Activated CD4-positive, alpha-beta T cell treated with anti-CD3 and anti-CD28 coated beads, Interleukin-2, amount 10 ng/mL, durations not matched to agents 24 days and 14 days (primary cell): Measurements from ENCODE around the gene SAMD11. TPM values are rescaled to one million over a fixed set of nuclear protein-coding genes. Genes with fewer than 3 reads are reported as not detected.

Experiments
- DNase-seq: peaks from one replicate; pipeline ENCODE4 v3.0.0; 2022
- H3K27ac Mint-ChIP-seq: one replicate; pipeline ENCODE4 v1.8.0; 2022; ENCODE audit warnings: mild to moderate bottlenecking, mixed read lengths
- H3K27me3 Mint-ChIP-seq: one replicate; pipeline ENCODE4 v1.8.0; 2022; ENCODE audit warnings: mixed read lengths
- H3K36me3 Mint-ChIP-seq: one replicate; pipeline ENCODE4 v1.8.0; 2022; ENCODE audit warnings: low read depth, mild to moderate bottlenecking, mixed read lengths
- H3K4me1 Mint-ChIP-seq: one replicate; pipeline ENCODE4 v1.8.0; 2021; ENCODE audit warnings: mixed read lengths
- H3K4me3 Mint-ChIP-seq: one replicate; pipeline ENCODE4 v1.8.0; 2022; ENCODE audit warnings: mild to moderate bottlenecking, moderate library complexity, mixed read lengths
- H3K9me3 Mint-ChIP-seq: one replicate; pipeline ENCODE4 v1.8.0; 2021; ENCODE audit warnings: mixed read lengths
- intact Hi-C: fragments of 100-400 bp; cut with micrococcal nuclease; formaldehyde crosslinking; loops from one replicate; pipeline ENCODE4 v1.15.1; 2023
- total RNA-seq: library from RNA; stranded (reverse); gene quantifications from 2 replicates; pipeline ENCODE4 v1.2.3, GENCODE V29; 2022

The SAMD11 gene
- total RNA-seq, 1 donor from 2014 or later, result not detected

DNA sequence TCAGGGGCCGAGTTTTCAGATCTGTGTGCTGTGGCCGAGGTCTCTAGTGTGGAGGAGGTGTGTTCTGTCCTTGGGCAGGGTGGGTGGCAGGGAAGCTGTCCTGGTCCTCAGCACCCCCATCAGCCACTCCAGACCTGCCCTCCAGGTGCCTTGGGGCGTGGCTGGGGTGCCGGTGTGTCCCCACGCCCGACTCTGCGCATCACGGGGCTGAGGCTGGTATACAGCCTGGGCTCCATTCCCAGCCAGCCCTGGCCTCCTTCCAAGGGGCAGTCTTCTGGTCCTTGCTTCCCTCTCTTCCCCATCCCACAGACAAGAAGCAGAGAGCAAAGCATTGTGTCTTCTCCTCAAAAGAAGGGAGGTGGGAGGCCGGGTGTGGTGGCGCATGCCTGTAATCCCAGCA lies 4.0 kb downstream of the SAMD11 start:
- intact Hi-C loops, result no loop called here
- Mint-ChIP-seq H3K9me3 (no peaks in the 10 kb centered on the region), H3K4me1 (peaks cover 4% of the 10 kb centered on the region), H3K4me3 (no peak overlapping the region), H3K27ac (no peak overlapping the region), H3K27me3 (peaks cover 32% of the 10 kb centered on the region), H3K36me3 (no peaks in the 10 kb centered on the region)
- DNase-seq, result no peak

DNA sequence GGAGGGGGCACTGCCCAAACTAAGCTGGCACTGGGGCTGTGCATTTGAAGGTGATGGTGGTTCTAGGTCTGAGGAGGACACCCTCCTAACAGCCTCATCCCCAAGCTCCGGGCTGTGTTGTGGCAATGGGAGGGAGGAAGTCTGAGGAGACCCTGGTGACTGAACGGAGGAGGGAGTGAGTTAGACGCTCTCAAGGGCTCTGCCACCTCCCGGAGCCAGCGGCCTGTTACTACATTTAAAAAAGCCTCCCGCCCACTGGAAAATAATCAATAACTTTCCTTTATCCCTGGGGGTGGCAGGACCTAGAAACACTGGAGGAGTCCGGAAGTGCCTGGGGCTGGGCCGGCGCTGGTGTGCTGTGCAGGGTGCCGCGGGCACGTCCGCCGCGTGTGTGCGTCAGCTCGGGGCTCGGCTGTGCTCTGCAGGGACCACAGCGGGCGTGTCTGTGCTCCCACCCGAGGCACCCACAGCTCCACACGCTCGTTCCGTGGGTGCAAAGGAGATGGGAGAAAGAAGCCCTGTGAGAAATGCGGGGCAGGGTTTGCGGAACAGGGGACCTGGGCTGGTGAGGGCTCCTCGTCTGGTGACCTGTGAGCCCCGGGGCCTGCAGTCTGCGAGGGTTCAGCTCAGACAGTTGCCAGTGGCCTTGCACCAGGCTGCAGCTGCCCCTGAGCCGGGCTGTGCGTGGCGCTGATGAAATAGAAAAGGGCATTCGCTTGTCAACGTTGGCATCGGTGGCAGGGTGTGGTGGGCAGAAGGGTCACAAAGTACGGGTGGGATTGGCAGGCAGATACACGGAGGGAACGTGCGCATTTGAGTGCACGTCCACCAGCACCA lies 5.3 kb downstream of the SAMD11 start:
- intact Hi-C loops, result no loop called here
- no peak overlapping the region for H3K27ac Mint-ChIP-seq
- peaks cover 31% of the 10 kb centered on the region for H3K27me3 Mint-ChIP-seq
- no peak for DNase-seq
- H3K36me3 Mint-ChIP-seq, result no peaks in the 10 kb centered on the region
- H3K4me3 Mint-ChIP-seq, result no peak overlapping the region
- no peaks in the 10 kb centered on the region for H3K9me3 Mint-ChIP-seq
- no peaks in the 10 kb centered on the region for H3K4me1 Mint-ChIP-seq

DNA sequence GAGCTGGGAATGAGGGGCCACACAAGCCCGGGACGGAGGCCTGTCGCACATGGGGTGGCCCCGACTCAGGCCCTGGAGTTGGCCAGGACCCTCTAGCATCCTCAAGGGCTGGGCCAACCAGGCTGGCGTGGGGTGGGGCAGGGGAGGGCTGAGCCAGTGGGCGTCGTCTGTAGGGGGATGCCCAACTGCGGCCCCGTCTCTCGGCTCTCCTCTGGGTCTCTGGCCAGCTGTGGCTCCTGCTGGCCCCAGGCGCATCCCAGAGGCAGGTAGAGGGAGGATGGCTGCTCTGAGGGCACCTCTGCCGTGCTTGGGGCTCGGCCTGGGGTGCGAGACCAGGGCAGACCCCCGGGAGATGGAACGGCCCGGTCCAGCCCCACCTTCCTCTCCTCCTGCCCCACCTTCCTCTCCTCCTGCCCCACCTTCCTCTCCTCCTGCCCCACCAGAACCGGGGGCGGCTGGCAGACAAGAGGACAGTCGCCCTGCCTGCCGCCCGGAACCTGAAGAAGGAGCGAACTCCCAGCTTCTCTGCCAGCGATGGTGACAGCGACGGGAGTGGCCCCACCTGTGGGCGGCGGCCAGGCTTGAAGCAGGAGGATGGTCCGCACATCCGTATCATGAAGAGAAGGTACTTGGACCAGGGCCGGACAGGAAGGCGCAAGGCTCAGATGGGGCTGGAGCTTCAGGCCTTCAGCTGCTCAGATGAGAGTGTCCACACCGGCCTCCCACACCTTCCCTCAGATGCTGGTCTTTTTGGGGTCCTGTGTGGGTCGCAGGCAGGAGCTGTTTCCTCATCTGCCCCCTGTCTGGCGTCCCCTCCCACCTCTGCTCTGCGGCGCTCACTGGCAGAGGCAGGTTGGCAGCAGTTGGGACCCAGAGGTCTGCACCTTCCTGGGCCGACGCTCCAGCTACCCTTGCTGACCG lies 6.2 kb downstream of the SAMD11 start:
- H3K27ac Mint-ChIP-seq, result no peak overlapping the region
- intact Hi-C loops, result no loop called here
- H3K4me1 Mint-ChIP-seq, result peaks cover 2% of the 10 kb centered on the region
- peaks cover 33% of the 10 kb centered on the region for H3K27me3 Mint-ChIP-seq
- no peak overlapping the region for H3K4me3 Mint-ChIP-seq
- DNase-seq, result no peak
- no peaks in the 10 kb centered on the region for H3K36me3 Mint-ChIP-seq
- H3K9me3 Mint-ChIP-seq, result no peaks in the 10 kb centered on the region

DNA sequence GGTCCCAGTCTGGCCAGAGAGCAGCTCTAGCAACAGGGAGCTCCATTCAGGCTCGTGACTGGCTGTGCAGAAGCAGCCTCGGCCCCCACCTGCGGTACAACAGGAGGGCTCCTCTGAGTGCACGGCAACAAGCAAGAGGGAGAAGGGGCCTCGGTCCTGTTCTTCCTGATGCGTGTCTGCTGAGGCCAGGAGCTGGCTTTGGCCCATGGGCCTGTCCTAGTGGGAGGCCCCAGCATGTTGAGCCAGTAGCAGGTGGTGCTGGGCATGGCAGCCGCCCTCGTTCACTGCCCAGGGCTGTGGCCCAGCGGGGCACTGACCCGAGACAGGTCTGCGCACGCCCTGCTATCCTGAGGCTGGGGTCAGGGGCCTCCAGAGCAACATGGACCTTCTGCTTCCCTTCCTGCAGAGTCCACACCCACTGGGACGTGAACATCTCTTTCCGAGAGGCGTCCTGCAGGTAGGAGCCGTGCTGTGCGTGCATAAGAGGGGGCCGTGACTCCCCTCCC lies 7.0 kb downstream of the SAMD11 start:
- no peak for DNase-seq
- no peak overlapping the region for H3K4me3 Mint-ChIP-seq
- intact Hi-C loops, result no loop called here
- H3K9me3 Mint-ChIP-seq, result no peaks in the 10 kb centered on the region
- no peaks in the 10 kb centered on the region for H3K36me3 Mint-ChIP-seq
- H3K27ac Mint-ChIP-seq, result no peak overlapping the region
- H3K27me3 Mint-ChIP-seq, result peaks cover 39% of the 10 kb centered on the region
- peaks cover 3% of the 10 kb centered on the region for H3K4me1 Mint-ChIP-seq

DNA sequence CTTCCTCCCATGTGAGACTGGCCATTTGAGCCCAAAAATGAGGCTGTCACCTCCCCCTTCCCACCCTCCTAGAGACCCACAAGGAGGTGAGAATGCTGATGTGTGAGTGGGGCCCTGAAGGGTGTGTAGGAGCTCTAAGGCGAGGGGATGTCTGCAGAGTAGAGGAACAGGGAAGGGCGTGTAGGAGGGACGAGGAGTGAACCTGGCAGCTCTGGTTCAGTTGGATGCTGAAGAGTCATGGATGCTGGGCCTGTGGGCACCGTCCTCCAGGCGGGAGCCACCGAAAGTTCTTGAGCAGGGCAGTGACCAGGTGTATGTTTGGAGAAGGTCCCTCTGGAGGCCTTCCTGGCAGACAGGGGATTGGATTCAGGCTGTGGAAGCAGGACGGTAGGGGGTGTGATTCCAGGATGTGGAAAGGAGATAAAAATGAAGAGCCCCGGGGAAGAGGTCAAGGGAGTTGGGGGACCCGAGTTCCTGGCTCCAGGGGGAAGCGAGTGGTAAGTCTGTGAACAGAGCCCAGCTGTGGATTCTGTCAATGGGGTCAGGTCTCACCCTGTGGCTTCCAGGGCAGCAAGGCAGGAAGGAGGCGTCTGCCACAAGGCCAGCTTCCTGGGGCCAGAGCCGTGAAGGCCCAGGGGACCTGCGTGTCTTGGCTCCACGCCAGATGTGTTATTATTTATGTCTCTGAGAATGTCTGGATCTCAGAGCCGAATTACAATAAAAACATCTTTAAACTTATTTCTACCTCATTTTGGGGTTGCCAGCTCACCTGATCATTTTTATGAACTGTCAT lies 7.9 kb downstream of the SAMD11 start:
- no peak for DNase-seq
- H3K9me3 Mint-ChIP-seq, result no peaks in the 10 kb centered on the region
- H3K4me3 Mint-ChIP-seq, result no peak overlapping the region
- peaks cover 32% of the 10 kb centered on the region for H3K27me3 Mint-ChIP-seq
- H3K27ac Mint-ChIP-seq, result peak overlapping the region; percentile 51
- peaks cover 3% of the 10 kb centered on the region for H3K4me1 Mint-ChIP-seq
- H3K36me3 Mint-ChIP-seq, result no peaks in the 10 kb centered on the region
- intact Hi-C loops, result no loop called here

DNA sequence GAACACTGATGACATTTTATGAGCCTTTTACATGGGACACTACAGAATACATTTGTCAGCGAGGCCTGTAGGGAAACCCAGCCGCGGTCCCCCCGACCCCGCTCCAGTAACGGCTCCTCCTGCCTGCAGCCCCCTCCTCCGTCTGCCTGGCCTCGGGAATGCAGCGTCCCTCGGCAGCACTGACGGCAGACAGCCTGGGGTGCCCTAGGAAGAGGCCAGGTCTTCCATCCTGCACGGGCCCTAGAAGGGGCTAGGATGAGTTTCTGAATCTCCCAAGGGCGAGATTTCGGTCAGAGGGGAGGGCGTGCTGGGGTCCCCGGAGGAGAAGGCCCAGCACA lies 8.4 kb downstream of the SAMD11 start:
- peaks cover 3% of the 10 kb centered on the region for H3K4me1 Mint-ChIP-seq
- H3K36me3 Mint-ChIP-seq, result no peaks in the 10 kb centered on the region
- H3K27ac Mint-ChIP-seq, result no peak overlapping the region
- no peak for DNase-seq
- intact Hi-C loops, result no loop called here
- peaks cover 31% of the 10 kb centered on the region for H3K27me3 Mint-ChIP-seq
- H3K4me3 Mint-ChIP-seq, result no peak overlapping the region
- no peaks in the 10 kb centered on the region for H3K9me3 Mint-ChIP-seq

DNA sequence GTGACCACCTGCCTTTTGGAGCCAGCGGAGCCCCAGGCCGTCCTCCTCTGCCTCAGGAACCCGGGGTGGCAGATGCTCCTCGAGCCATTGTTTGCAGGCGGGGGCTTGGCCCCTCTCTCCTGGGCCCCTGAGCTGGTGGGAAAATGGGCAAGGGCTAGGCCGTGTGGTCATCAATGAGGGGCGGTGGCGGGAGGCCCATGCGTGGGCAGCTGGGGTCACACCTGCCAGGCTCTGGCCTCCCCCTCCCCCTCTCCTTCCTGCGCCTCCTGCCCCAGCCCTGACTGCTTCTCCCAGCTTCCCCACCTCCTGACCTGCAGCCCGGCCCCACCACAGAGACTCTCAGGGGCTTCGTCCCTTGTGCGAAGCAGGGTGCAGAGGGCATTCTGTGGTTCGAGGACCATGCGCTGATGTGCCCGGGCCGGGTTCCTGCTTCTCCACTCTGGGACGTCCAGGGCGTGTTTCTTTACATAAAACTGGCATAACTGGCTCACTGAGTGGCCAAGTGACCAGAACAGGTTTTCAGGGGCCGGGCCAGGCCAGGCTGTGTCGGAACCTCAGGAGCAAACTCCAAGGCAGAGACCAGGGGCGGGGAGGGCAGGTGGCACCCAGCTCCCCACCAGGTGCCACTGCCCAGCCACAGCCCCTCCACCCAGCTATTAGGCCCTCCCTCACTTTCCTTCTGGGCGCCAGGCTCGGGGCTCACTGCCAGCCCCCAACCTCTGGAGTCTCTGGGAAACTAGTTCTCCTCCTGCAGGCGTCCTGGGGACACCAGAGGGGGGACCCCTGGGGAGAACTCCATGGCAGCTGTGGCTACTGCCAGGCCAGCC lies 9.3 kb downstream of the SAMD11 start:
- Mint-ChIP-seq H3K27me3 (peaks cover 29% of the 10 kb centered on the region), H3K36me3 (no peaks in the 10 kb centered on the region), H3K4me1 (peaks cover 3% of the 10 kb centered on the region), H3K9me3 (no peaks in the 10 kb centered on the region), H3K27ac (no peak overlapping the region), H3K4me3 (no peak overlapping the region)
- no peak for DNase-seq
- intact Hi-C loops, result no loop called here

DNA sequence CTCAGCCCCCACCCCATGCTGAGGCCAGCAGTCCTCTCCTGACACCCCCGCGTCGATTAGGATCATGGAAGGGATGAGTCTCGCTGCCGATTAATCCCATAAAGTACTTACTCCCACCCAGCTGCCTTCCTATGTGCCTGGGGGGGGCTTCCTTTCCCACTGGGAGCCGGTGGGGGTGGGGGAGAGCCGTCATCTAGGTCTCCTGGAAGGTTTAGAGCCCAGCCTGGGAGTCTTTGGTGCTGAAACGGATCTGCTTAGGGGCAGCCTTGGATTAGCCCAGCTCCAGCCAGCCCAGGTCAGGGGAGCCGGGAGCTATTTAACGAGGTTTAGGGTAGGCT lies 9.8 kb downstream of the SAMD11 start:
- no peak overlapping the region for H3K27ac Mint-ChIP-seq
- H3K36me3 Mint-ChIP-seq, result no peaks in the 10 kb centered on the region
- no peak for DNase-seq
- peaks cover 33% of the 10 kb centered on the region for H3K27me3 Mint-ChIP-seq
- H3K4me1 Mint-ChIP-seq, result peaks cover 3% of the 10 kb centered on the region
- H3K4me3 Mint-ChIP-seq, result no peak overlapping the region
- H3K9me3 Mint-ChIP-seq, result no peaks in the 10 kb centered on the region
- intact Hi-C loops, result no loop called here

DNA sequence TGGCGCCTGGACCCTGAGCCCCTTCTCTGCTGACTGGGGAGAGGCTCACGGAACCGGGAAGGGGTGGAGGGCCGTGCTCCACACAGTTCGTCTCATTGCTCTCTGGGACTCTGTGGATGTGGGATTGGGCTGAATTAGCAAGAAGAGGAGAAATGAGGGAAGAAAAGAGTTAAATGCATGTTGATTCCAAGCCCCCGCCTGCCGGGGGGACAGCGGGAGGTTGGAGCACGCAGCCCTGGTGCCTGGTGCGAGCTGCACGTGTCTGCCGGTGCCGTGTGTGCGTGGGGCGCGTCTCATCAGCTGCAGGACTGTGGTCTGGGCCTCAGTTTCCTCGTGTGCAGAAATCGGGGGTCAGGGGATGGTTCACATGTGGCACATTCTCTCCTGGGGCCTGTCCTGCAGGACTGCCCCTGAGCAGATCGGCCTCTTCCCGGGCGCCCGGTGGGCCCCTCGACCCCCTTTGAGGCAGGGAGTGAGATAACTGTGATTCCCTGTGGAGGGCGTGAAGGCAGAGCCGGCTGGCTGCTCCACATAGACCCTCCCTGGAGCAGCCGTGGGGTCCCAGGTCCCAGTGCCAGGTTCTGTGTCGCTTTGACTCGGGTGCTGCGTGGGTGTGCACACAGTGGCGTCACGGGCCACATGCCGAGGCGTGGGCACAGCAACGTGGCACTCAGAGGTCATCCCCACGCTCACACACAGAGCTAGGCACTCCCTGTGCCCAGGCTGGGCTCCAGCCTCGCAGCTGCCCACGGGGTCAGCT lies 11.4 kb downstream of the SAMD11 start:
- H3K27me3 Mint-ChIP-seq, result peaks cover 40% of the 10 kb centered on the region
- no peak overlapping the region for H3K4me3 Mint-ChIP-seq
- peaks cover 3% of the 10 kb centered on the region for H3K4me1 Mint-ChIP-seq

DNA sequence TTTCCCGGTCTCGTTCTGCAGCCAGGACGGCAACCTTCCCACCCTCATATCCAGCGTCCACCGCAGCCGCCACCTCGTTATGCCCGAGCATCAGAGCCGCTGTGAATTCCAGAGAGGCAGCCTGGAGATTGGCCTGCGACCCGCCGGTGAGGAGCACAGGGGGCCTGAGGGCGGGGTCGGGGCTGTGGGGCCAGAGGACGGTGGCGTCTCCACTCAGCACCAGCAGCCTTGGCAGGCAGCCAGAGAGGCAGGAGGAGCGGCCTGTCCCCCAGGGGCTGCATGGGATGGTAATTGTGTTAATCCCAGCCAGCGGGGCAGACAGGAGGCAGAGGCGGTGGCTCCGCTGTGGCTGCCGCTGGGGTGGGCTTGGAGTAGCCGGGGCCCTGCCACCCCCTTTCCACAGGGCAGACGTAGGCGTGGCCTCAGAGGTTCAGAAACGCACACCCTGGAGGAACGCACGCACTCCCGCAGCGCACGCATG lies 12.1 kb downstream of the SAMD11 start:
- intact Hi-C loops, result loop anchor here (5.0 kb wide), 1 partner anchor 33 kb away; no protein-coding TSS in a partner anchor
- Mint-ChIP-seq H3K9me3 (no peaks in the 10 kb centered on the region), H3K4me1 (peaks cover 5% of the 10 kb centered on the region), H3K36me3 (no peaks in the 10 kb centered on the region), H3K4me3 (no peak overlapping the region), H3K27me3 (peaks cover 42% of the 10 kb centered on the region), H3K27ac (no peak overlapping the region)
- DNase-seq, result no peak

More for the DNA sequence above, 11.4 kb downstream of the SAMD11 start:
- DNase-seq, result no peak
- intact Hi-C loops, result loop anchor here (5.0 kb wide), 1 partner anchor 33 kb away; no protein-coding TSS in a partner anchor
- H3K9me3 Mint-ChIP-seq, result no peaks in the 10 kb centered on the region
- peak overlapping the region; percentile 29 for H3K27ac Mint-ChIP-seq
- no peaks in the 10 kb centered on the region for H3K36me3 Mint-ChIP-seq

DNA sequence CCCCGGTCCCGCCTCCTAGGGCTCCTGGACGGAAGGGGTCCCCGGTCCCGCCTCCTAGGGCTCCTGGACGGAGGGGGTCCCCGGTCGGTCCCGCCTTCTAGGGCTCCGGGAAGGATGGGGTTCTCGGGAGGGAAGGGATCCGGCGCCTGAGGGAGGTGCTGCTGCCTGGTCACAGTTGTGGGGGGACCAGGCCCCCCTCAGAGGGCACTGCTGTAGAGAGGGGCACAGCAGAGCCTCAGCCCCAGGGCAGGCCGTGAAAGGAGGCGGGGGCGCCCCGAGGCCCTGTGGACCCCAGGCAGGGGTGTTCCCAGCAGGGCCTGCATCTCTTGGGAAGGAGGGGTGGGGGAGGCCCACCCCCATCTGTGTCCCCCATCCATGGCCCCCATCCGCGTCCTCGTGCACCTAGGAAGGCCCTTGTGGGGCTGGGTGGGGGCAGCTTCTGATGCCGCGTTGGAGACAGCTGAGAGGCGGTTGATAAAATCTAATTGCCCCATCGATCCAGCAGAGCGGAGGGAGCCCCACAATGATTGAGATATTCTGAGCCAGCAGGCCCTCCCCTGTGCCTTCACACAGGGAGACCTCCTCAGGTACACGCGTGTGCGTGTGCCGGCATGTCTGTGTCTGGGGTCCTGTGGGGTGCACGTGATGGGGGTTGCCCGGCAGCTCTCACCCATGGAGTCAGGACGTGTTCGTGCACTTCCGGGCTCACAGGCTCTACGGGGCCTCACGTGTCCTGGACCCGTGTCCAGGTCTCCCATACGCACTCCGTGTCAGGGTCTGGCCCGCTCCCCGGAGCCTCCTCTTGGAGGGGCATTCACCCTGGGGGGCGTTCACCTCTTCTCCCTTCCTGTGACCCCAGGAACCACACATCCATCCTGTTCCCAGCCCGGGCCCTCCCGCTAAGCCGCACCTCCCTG lies 12.9 kb downstream of the SAMD11 start:
- intact Hi-C loops, result loop anchor here (5.0 kb wide), 1 partner anchor 34 kb away; no protein-coding TSS in a partner anchor
- no peak for DNase-seq
- H3K27ac Mint-ChIP-seq, result no peak overlapping the region
- no peak overlapping the region for H3K4me3 Mint-ChIP-seq
- H3K9me3 Mint-ChIP-seq, result no peaks in the 10 kb centered on the region
- H3K36me3 Mint-ChIP-seq, result no peaks in the 10 kb centered on the region
- peaks cover 9% of the 10 kb centered on the region for H3K4me1 Mint-ChIP-seq
- peaks cover 42% of the 10 kb centered on the region for H3K27me3 Mint-ChIP-seq
